Measurements from ENCODE around the gene PCNP. TPM values are rescaled to one million over a fixed set of nuclear protein-coding genes. Genes with fewer than 3 reads are reported as not detected.

PCNP gene
- total RNA-seq, 1 experiment from 2014 or later, result 194 TPM

DNA sequence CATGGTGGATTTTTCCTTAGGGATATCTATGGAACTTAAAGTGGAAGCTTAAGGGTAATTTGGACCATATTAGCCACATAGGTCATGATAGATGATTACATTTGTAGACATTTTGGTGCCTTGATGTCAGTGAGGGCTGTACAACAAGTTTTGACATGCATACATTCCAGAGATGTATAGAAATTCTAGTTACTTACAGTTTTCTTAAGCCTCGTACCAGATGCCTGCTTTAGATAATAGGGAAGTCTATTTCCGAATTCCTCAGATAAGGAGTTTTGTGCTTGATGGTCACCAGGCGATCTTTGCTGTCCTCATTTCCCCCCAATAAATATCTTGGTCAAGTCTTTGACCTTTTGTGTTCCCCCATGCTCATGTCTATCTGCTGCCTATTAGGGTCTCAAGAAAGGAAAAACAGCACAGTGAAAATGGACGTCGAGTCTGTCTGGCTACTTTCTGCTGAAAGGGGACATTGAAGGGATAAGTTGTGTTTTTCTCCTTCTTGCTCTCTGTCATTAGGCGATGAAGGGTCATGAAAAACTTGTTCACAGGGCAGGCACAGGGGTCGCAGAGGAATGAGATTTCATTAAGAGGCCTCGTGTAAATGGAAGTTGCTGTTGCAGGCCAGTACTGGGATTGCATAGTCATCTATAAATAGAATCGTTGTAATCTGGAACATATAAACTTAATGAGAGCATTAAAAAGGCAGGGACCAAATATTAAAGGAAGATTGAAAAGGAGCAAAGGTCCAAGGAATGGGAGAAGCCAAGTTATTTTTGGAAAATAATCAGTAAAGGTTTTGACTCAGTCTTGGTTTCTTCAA is 41.0 kb upstream of the PCNP start:
- no peaks in the 10 kb centered on the region for H3K36me3 ChIP-seq (ENCODE audit: insufficient read depth, low read length, poor library complexity, severe bottlenecking)
- TF ChIP-seq EZH2 (IDR thresholded peaks at IDR 0.05; ENCODE audit: borderline replicate concordance, low read depth, low read length, poor library complexity, severe bottlenecking), result no peak
- TF ChIP-seq CTCF (conservative IDR thresholded peaks at IDR 0.05; ENCODE audit: low read depth, low read length), result no peak
- no peaks in the 10 kb centered on the region for H3K9me3 ChIP-seq (ENCODE audit: low read depth, low read length, poor library complexity, severe bottlenecking)
- H3K27me3 ChIP-seq (replicated peaks; ENCODE audit: insufficient read depth, low read depth, low read length, poor library complexity), result no peaks in the 10 kb centered on the region
- no peak for DNase-seq (ENCODE audit: low spot score)
- no TSS peak for BruUV-seq (replicated peaks)
- H3K4me1 ChIP-seq (ENCODE audit: insufficient read depth, low read length, poor library complexity, severe bottlenecking), result no peaks in the 10 kb centered on the region
- H3K4me3 ChIP-seq (ENCODE audit: low read depth, low read length, poor library complexity, severe bottlenecking), result no peak overlapping the region
- ChIA-PET POLR2A (ENCODE audit: low non-redundant PET) (no interaction called here), CTCF (no interaction called here)
- intact Hi-C loops (cut with micrococcal nuclease; ENCODE audit: unreplicated experiment), result no loop called here
- no peak overlapping the region for H3K27ac ChIP-seq (ENCODE audit: low read depth, low read length, poor library complexity, severe bottlenecking)

GRCh38 chr3:101533603-101533968 is 40.4 kb upstream of the PCNP start:
- no peaks in the 10 kb centered on the region for H3K9me3 ChIP-seq (ENCODE audit: low read depth, low read length, poor library complexity, severe bottlenecking)
- no peak overlapping the region for H3K4me3 ChIP-seq (ENCODE audit: low read depth, low read length, poor library complexity, severe bottlenecking)
- intact Hi-C loops (cut with micrococcal nuclease; ENCODE audit: unreplicated experiment), result no loop called here
- ChIA-PET POLR2A (ENCODE audit: low non-redundant PET) (no interaction called here), CTCF (no interaction called here)
- no peak for DNase-seq (ENCODE audit: low spot score)
- no peaks in the 10 kb centered on the region for H3K4me1 ChIP-seq (ENCODE audit: insufficient read depth, low read length, poor library complexity, severe bottlenecking)
- no peaks in the 10 kb centered on the region for H3K36me3 ChIP-seq (ENCODE audit: insufficient read depth, low read length, poor library complexity, severe bottlenecking)
- BruUV-seq (replicated peaks), result no TSS peak
- no peaks in the 10 kb centered on the region for H3K27me3 ChIP-seq (replicated peaks; ENCODE audit: insufficient read depth, low read depth, low read length, poor library complexity)
- H3K27ac ChIP-seq (ENCODE audit: low read depth, low read length, poor library complexity, severe bottlenecking), result no peak overlapping the region
- TF ChIP-seq CTCF (conservative IDR thresholded peaks at IDR 0.05; ENCODE audit: low read depth, low read length) (no peak), EZH2 (IDR thresholded peaks at IDR 0.05; ENCODE audit: borderline replicate concordance, low read depth, low read length, poor library complexity, severe bottlenecking) (no peak)

DNA sequence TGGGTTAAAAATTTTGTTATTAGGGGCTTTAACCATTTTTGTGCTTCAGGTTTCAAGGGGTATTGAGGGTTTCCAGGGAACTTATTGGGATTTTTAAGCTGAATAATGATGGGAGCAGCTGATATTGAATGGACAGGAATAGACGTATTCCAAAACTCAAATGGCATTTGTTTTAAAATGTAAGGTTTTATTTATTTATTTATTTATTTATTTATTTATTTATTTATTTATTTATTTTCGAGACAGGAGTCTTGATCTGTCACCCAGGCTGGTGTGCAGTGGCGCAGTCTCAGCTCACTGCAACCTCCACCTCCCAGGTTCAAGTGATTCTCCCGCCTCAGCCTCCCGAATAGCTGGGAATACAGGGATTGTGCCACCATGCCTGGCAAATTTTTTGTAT is 38.8 kb upstream of the PCNP start:
- ChIA-PET POLR2A (ENCODE audit: low non-redundant PET) (interaction anchor here (0.5 kb wide), 1 partner anchor 1374 kb away, joined by 4 read pairs; no protein-coding TSS in a partner anchor), CTCF (no interaction called here)
- no peak overlapping the region for H3K27ac ChIP-seq (ENCODE audit: low read depth, low read length, poor library complexity, severe bottlenecking)
- no peaks in the 10 kb centered on the region for H3K9me3 ChIP-seq (ENCODE audit: low read depth, low read length, poor library complexity, severe bottlenecking)
- no peaks in the 10 kb centered on the region for H3K36me3 ChIP-seq (ENCODE audit: insufficient read depth, low read length, poor library complexity, severe bottlenecking)
- BruUV-seq (replicated peaks), result no TSS peak
- DNase-seq (ENCODE audit: low spot score), result no peak
- TF ChIP-seq EZH2 (IDR thresholded peaks at IDR 0.05; ENCODE audit: borderline replicate concordance, low read depth, low read length, poor library complexity, severe bottlenecking) (no peak), CTCF (conservative IDR thresholded peaks at IDR 0.05; ENCODE audit: low read depth, low read length) (no peak)
- no peaks in the 10 kb centered on the region for H3K4me1 ChIP-seq (ENCODE audit: insufficient read depth, low read length, poor library complexity, severe bottlenecking)
- no peaks in the 10 kb centered on the region for H3K27me3 ChIP-seq (replicated peaks; ENCODE audit: insufficient read depth, low read depth, low read length, poor library complexity)
- H3K4me3 ChIP-seq (ENCODE audit: low read depth, low read length, poor library complexity, severe bottlenecking), result no peak overlapping the region
- intact Hi-C loops (cut with micrococcal nuclease; ENCODE audit: unreplicated experiment), result no loop called here
